Large intestine (tissue), 12 donors: Measurements from ENCODE around the gene TUBGCP3. TPM values are rescaled to one million over a fixed set of nuclear protein-coding genes. Genes with fewer than 3 reads are reported as not detected.
A peak's percentile ranks its signal among the peaks of the same experiment; 100 is the strongest.
"Not testable (repeated sequence)": the region's sequence is repeated elsewhere in the genome, so short reads cannot be mapped to it uniquely, and the experiment has no call there.

Experiments
- DNase-seq, 2 donors: peaks; one replicate each; pipeline versions ENCODE4 v3.0.0 to v3.0.0-alpha.2; 2013
- H3K27ac ChIP-seq: one replicate; pipeline ENCODE4 v1.5.1; 2013; ENCODE audit warnings: low read length
- H3K27me3 ChIP-seq: 2 replicates; pipeline ENCODE4 v1.6.1; 2013; ENCODE audit warnings: low read length; ENCODE audit not compliant: control insufficient read depth, insufficient read depth
- H3K36me3 ChIP-seq: 2 replicates; pipeline ENCODE4 v1.6.1; 2013; ENCODE audit warnings: low read length; ENCODE audit not compliant: control insufficient read depth, insufficient read depth
- H3K4me1 ChIP-seq: one replicate; pipeline ENCODE4 v1.6.1; 2013; ENCODE audit warnings: low read length; ENCODE audit not compliant: control insufficient read depth, insufficient read depth
- H3K4me3 ChIP-seq: one replicate; pipeline ENCODE4 v1.5.1; 2013; ENCODE audit warnings: low read length
- H3K9me3 ChIP-seq: one replicate; pipeline ENCODE4 v1.6.1; 2013; ENCODE audit warnings: mild to moderate bottlenecking, low read depth, low read length, moderate library complexity; ENCODE audit not compliant: control insufficient read depth
- WGBS: methylation state at CpG from one replicate; pipeline ENCODE4 v1.1.5; 2013; ENCODE audit warnings: low lambda C conversion rate; ENCODE audit not compliant: insufficient coverage; 5-methylcytosine and 5-hydroxymethylcytosine counted together
- long read RNA-seq, 11 donors: transcript quantifications; one replicate each; lab custom pipeline, GENCODE V29; 2026
- polyA plus RNA-seq: library from polyadenylated mRNA; unstranded; fragments of 120-200 nt; gene quantifications from one replicate; pipeline ENCODE4 v1.2.1, GENCODE V29; 2013

Gene TUBGCP3
- 23.5 TPM for polyA plus RNA-seq
- long read RNA-seq, donor 1, partial matches to known transcripts = 0 of 2 reads
- long read RNA-seq, donor 1, other reads (novel, unspliced or antisense) = 0 of 2 reads
- long read RNA-seq, donor 2, partial matches to known transcripts = 0 of 4 reads
- long read RNA-seq, donor 2, other reads (novel, unspliced or antisense) = 0 of 4 reads
- long read RNA-seq, donor 3 = 0 reads
- long read RNA-seq, donor 4 = 0 reads
- long read RNA-seq, donor 5 = 0 reads
- long read RNA-seq, donor 6 = 0 reads
- long read RNA-seq, donor 7, partial matches to known transcripts = 0 of 3 reads
- long read RNA-seq, donor 7, other reads (novel, unspliced or antisense) = 0 of 3 reads
- long read RNA-seq, donor 8, partial matches to known transcripts = 0 of 8 reads
- long read RNA-seq, donor 8, other reads (novel, unspliced or antisense) = 0 of 8 reads
- long read RNA-seq, donor 9, partial matches to known transcripts = 0 of 3 reads
- long read RNA-seq, donor 9, other reads (novel, unspliced or antisense) = 0 of 3 reads
- long read RNA-seq, donor 10, transcript TUBGCP3-201 (22 exons, 3,899 nt) = major isoform, 6 of 7 reads
- long read RNA-seq, donor 10, partial matches to known transcripts = 0 of 7 reads
- long read RNA-seq, donor 10, other reads (novel, unspliced or antisense) = 0 of 7 reads
- long read RNA-seq, donor 11, partial matches to known transcripts = 0 of 2 reads
- long read RNA-seq, donor 11, other reads (novel, unspliced or antisense) = 0 of 2 reads

GRCh38 chr13:112587764-112588489 is at the start of gene TUBGCP3:
TUBGCP3 (minus strand) TSS chr13:112588153; CDS start chr13:112587980, 173 bp downstream.
- peak; percentile 74 to 89 for DNase-seq
- no CpG with 5 or more reads among the region's 77 CpGs for WGBS
- Histone ChIP-seq H3K27me3 (no peaks in the 10 kb centered on the region), H3K9me3 (no peaks in the 10 kb centered on the region), H3K27ac (peak within 1 kb of the TSS; percentile 95), H3K4me3 (peak within 1 kb of the TSS; percentile 85), H3K36me3 (no peaks in the 10 kb centered on the region), H3K4me1 (no peaks in the 10 kb centered on the region)

- Histone ChIP-seq H3K9me3 (peaks cover 2% of the 10 kb centered on the region), H3K36me3 (no peaks in the 10 kb centered on the region), H3K27me3 (peaks cover 36% of the 10 kb centered on the region), H3K4me1 (no peaks in the 10 kb centered on the region), H3K4me3 (no peak overlapping the region), H3K27ac (no peak overlapping the region)
- WGBS = no CpG with 5 or more reads among the region's 27 CpGs
- DNase-seq = no peak
These were observed 49.3 kb upstream of the TUBGCP3 start for GRCh38 chr13:112637017-112637801.

GRCh38 chr13:112636401-112636975 is 48.5 kb upstream of the TUBGCP3 start:
- no peak overlapping the region for H3K4me3 ChIP-seq
- peaks cover 2% of the 10 kb centered on the region for H3K9me3 ChIP-seq
- no peak overlapping the region for H3K27ac ChIP-seq
- peaks cover 36% of the 10 kb centered on the region for H3K27me3 ChIP-seq
- WGBS = 80% methylated on average over 1 of the region's 19 CpGs
- DNase-seq = no peak
- no peaks in the 10 kb centered on the region for H3K36me3 ChIP-seq
- no peaks in the 10 kb centered on the region for H3K4me1 ChIP-seq

- Histone ChIP-seq H3K4me3 (no peak overlapping the region), H3K27ac (no peak overlapping the region), H3K9me3 (no peaks in the 10 kb centered on the region), H3K36me3 (no peaks in the 10 kb centered on the region), H3K4me1 (no peaks in the 10 kb centered on the region), H3K27me3 (peaks cover 33% of the 10 kb centered on the region)
- no CpG with 5 or more reads among the region's 6 CpGs for WGBS
- no peak for DNase-seq
These were observed 47.4 kb upstream of the TUBGCP3 start for GRCh38 chr13:112635323-112635722.

GRCh38 chr13:112634102-112634501 is 46.1 kb upstream of the TUBGCP3 start:
- H3K4me1 ChIP-seq = no peaks in the 10 kb centered on the region
- H3K9me3 ChIP-seq = no peaks in the 10 kb centered on the region
- H3K27ac ChIP-seq = no peak overlapping the region
- H3K27me3 ChIP-seq = peaks cover 28% of the 10 kb centered on the region
- no peak overlapping the region for H3K4me3 ChIP-seq
- DNase-seq = no peak
- WGBS = no CpG with 5 or more reads among the region's 11 CpGs
- H3K36me3 ChIP-seq = no peaks in the 10 kb centered on the region

GRCh38 chr13:112630226-112630625 is 42.3 kb upstream of the TUBGCP3 start:
- DNase-seq, H3K27ac ChIP-seq, H3K9me3 ChIP-seq, H3K4me1 ChIP-seq, H3K4me3 ChIP-seq, H3K27me3 ChIP-seq, H3K36me3 ChIP-seq: not testable (repeated sequence)
- no CpG with 5 or more reads among the region's 10 CpGs for WGBS

GRCh38 chr13:112629161-112629560 is 41.2 kb upstream of the TUBGCP3 start:
- Histone ChIP-seq H3K36me3 (no peaks in the 10 kb centered on the region), H3K4me1 (no peaks in the 10 kb centered on the region), H3K4me3 (no peak overlapping the region), H3K27ac (no peak overlapping the region), H3K27me3 (peaks cover 4% of the 10 kb centered on the region), H3K9me3 (no peaks in the 10 kb centered on the region)
- 100% methylated on average over 1 of the region's 8 CpGs for WGBS
- DNase-seq = no peak

GRCh38 chr13:112627613-112628012 is 39.7 kb upstream of the TUBGCP3 start:
- H3K36me3 ChIP-seq, H3K4me3 ChIP-seq, DNase-seq, H3K4me1 ChIP-seq, H3K9me3 ChIP-seq, H3K27ac ChIP-seq, H3K27me3 ChIP-seq: not testable (repeated sequence)
- no CpG with 5 or more reads among the region's 1 CpG for WGBS

GRCh38 chr13:112627161-112627560 is 39.2 kb upstream of the TUBGCP3 start:
- Histone ChIP-seq H3K36me3 (no peaks in the 10 kb centered on the region), H3K27ac (no peak overlapping the region), H3K9me3 (no peaks in the 10 kb centered on the region), H3K4me3 (no peak overlapping the region), H3K4me1 (no peaks in the 10 kb centered on the region), H3K27me3 (peaks cover 4% of the 10 kb centered on the region)
- no peak for DNase-seq
- no CpG with 5 or more reads among the region's 11 CpGs for WGBS
